NCI-H82 (cell line): ENCODE data around the gene SLC12A7.
"Not testable (repeated sequence)": the region's sequence is repeated elsewhere in the genome, so short reads cannot be mapped to it uniquely, and the experiment has no call there.

Experiments used
- DNase-seq: peaks from one replicate; lab custom pipeline; 2025; lab: John Stamatoyannopoulos, UW

SLC12A7 gene

GRCh38 chr5:1034986-1035385 is 76.9 kb downstream of the SLC12A7 start:
- DNase-seq, result no peak

- no peak for DNase-seq
Measured at GRCh38 chr5:1034421-1034905, 77.4 kb downstream of the SLC12A7 start.

- no peak for DNase-seq
Measured at GRCh38 chr5:1033606-1034420, 78.0 kb downstream of the SLC12A7 start.

GRCh38 chr5:1033178-1033577 is 78.7 kb downstream of the SLC12A7 start:
- DNase-seq, result no peak

- DNase-seq, result no peak
Measured at GRCh38 chr5:1032551-1033027, 79.3 kb downstream of the SLC12A7 start.

GRCh38 chr5:1032011-1032410 is 79.9 kb downstream of the SLC12A7 start:
- DNase-seq, result no peak

- no peak for DNase-seq
Measured at GRCh38 chr5:1031306-1031959, 80.4 kb downstream of the SLC12A7 start.

- no peak for DNase-seq
Measured at GRCh38 chr5:1030801-1031271, 81.0 kb downstream of the SLC12A7 start.

GRCh38 chr5:1029945-1030625 is 81.8 kb downstream of the SLC12A7 start:
- DNase-seq, result no peak

GRCh38 chr5:1029282-1029944 is 82.5 kb downstream of the SLC12A7 start:
- no peak for DNase-seq

- no peak for DNase-seq
Measured at GRCh38 chr5:1028481-1029281, 83.2 kb downstream of the SLC12A7 start.

GRCh38 chr5:1027631-1028441 is 84.0 kb downstream of the SLC12A7 start:
- no peak for DNase-seq

GRCh38 chr5:1026700-1027621 is 84.9 kb downstream of the SLC12A7 start:
- no peak for DNase-seq

GRCh38 chr5:1021969-1022336 is 89.9 kb downstream of the SLC12A7 start:
- not testable (repeated sequence) for DNase-seq

- no peak for DNase-seq
Measured at GRCh38 chr5:1021136-1021968, 90.5 kb downstream of the SLC12A7 start.

GRCh38 chr5:1020452-1020961 is 91.4 kb downstream of the SLC12A7 start:
- DNase-seq, result no peak

- DNase-seq, result no peak
Measured at GRCh38 chr5:1019001-1019905, 92.6 kb downstream of the SLC12A7 start.
